AG04449 (cell line): ENCODE data around the gene LDB2.

ENCODE experiments used
- CTCF ChIA-PET: fragments of 350-600 bp; formaldehyde crosslinking; extraction: SDS; loops from one replicate; lab custom pipeline; 2021; ENCODE audit warnings: antibody characterized with exemption; lab: Yijun Ruan, JAX
- POLR2A ChIA-PET: fragments of 400-600, 350-600 bp; formaldehyde crosslinking; extraction: SDS; loops from one replicate; lab custom pipeline; 2020; ENCODE audit warnings: antibody characterized with exemption, inconsistent platforms; lab: Yijun Ruan, JAX
- DNase-seq: peaks from one replicate; pipeline ENCODE4 v3.0.0-alpha.2; 2010; ENCODE audit warnings: low read depth, low spot score
- H3K4me3 ChIP-seq: 2 replicates; pipeline ENCODE4 v1.5.1; 2011; ENCODE audit warnings: low read depth, mild to moderate bottlenecking, control low read depth, low read length
- TF ChIP-seq, protein P1 (sequence below): IDR thresholded peaks from one replicate; pipeline ENCODE4 v1.5.1; 2011; ENCODE audit warnings: mild to moderate bottlenecking, moderate library complexity, low read length, control low read depth, inconsistent platforms; ENCODE audit not compliant: insufficient read depth; ENCODE audit errors: missing control alignments

The LDB2 gene

DNA sequence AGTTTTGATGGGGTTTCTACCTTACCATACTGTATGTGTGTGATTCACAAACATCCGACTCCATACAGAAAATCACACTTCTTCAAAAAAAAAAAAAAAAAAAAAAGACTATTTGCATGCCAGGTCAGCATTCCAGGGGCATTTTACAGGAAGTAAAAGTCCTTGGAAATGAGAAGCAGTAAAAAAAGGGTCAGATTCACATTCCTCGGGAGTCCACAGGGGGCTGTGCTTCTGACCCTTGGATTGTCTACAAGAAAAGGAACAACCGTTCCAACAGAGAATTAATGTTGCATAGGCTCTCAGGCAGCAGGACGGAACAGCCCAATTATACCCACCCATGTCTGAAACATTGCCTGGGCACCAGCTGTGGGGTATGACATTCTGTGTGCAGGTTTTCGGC is 290.3 kb downstream of the LDB2 start:
- CTCF ChIA-PET, result interaction anchor here (1.2 to 1.7 kb wide), 2 partner anchors 10 to 35 kb away, joined by 3 to 4 read pairs; no protein-coding TSS in a partner anchor
- no peak overlapping the region for H3K4me3 ChIP-seq
- no peak for DNase-seq
- TF ChIP-seq, protein P1, sequence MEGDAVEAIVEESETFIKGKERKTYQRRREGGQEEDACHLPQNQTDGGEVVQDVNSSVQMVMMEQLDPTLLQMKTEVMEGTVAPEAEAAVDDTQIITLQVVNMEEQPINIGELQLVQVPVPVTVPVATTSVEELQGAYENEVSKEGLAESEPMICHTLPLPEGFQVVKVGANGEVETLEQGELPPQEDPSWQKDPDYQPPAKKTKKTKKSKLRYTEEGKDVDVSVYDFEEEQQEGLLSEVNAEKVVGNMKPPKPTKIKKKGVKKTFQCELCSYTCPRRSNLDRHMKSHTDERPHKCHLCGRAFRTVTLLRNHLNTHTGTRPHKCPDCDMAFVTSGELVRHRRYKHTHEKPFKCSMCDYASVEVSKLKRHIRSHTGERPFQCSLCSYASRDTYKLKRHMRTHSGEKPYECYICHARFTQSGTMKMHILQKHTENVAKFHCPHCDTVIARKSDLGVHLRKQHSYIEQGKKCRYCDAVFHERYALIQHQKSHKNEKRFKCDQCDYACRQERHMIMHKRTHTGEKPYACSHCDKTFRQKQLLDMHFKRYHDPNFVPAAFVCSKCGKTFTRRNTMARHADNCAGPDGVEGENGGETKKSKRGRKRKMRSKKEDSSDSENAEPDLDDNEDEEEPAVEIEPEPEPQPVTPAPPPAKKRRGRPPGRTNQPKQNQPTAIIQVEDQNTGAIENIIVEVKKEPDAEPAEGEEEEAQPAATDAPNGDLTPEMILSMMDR, result no peak
- POLR2A ChIA-PET, result no interaction called here

- CTCF ChIA-PET, result interaction anchor here (1.2 to 1.7 kb wide), 2 partner anchors 10 to 36 kb away, joined by 3 to 4 read pairs; no protein-coding TSS in a partner anchor
- TF ChIP-seq, protein P1, result no peak
- POLR2A ChIA-PET, result no interaction called here
- H3K4me3 ChIP-seq, result no peak overlapping the region
- no peak for DNase-seq
Observed at GRCh38 chr4:16607241-16608066, 291.0 kb downstream of the LDB2 start.

GRCh38 chr4:16606691-16607090 is 291.8 kb downstream of the LDB2 start:
- H3K4me3 ChIP-seq, result no peak overlapping the region
- TF ChIP-seq, protein P1, result no peak
- CTCF ChIA-PET, result interaction anchor here (1.5 to 1.7 kb wide), 2 partner anchors 11 to 188 kb away, joined by 3 to 4 read pairs; no protein-coding TSS in a partner anchor
- POLR2A ChIA-PET, result no interaction called here
- DNase-seq, result no peak

- CTCF ChIA-PET, result no interaction called here
- POLR2A ChIA-PET, result no interaction called here
- TF ChIP-seq, protein P1, result no peak
- no peak for DNase-seq
- no peak overlapping the region for H3K4me3 ChIP-seq
Observed at GRCh38 chr4:16603178-16603577, 295.3 kb downstream of the LDB2 start.

GRCh38 chr4:16598597-16599206 is 299.7 kb downstream of the LDB2 start:
- CTCF ChIA-PET, result interaction anchor here (1.3 kb wide), 1 partner anchor 24 kb away, joined by 3 read pairs; no protein-coding TSS in a partner anchor
- DNase-seq, result no peak
- no peak overlapping the region for H3K4me3 ChIP-seq
- TF ChIP-seq, protein P1, result no peak
- POLR2A ChIA-PET, result interaction anchor here (0.6 kb wide), 1 partner anchor 245 kb away, joined by 3 read pairs; no protein-coding TSS in a partner anchor

DNA sequence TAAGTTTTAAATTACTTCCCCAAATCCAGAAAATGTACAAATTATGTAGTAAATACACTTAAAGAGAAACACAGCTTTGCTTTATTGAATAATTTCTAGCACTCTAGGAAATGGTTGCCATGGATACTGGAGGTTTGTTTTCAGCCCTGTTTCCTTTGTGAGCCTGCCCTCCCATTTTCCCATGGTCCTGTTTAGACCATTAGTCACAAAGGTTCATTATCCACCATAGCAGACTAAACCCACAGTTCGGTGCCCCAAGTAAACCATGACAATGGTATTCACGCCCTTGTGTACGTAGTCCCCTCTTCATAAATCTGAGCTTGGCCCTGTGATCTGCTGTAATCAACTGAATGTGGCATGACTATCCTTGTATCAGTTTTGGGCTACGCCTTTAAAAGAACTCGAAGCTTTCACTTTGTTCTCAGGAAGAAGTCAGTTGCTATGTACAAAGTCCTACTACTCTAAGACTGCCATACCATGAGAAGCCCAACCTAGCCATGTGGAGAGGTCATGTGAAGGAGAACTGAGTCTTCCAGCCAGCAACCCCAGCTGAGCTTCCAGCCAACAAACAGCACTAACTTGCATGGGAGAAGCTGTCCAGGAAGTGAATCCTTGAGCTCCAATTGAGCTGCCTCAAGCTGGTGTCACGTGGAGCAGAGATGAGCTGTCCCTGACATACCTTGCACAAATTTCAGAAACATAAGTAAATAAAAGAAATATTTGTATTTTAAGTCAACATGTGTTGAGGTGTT is 300.4 kb downstream of the LDB2 start:
- no peak for DNase-seq
- H3K4me3 ChIP-seq, result no peak overlapping the region
- POLR2A ChIA-PET, result interaction anchor here (0.6 kb wide), 1 partner anchor 246 kb away, joined by 3 read pairs; no protein-coding TSS in a partner anchor
- CTCF ChIA-PET, result interaction anchor here (1.3 kb wide), 1 partner anchor 24 kb away, joined by 3 read pairs; no protein-coding TSS in a partner anchor
- TF ChIP-seq, protein P1, result no peak
